GM18511 (cell line): Measurements from ENCODE around the gene HPD.

ENCODE experiments used
- ATAC-seq: cut with Tn5 transposase; IDR thresholded peaks from one replicate; pipeline ENCODE4 v1.9.1; 2021; ENCODE audit warnings: mild to moderate bottlenecking, moderate library complexity; ENCODE audit not compliant: unreplicated experiment

The HPD gene

GRCh38 chr12:121829250-121829918, 29.3 kb downstream of the HPD start:
- ATAC-seq, result no peak

- no peak for ATAC-seq
Observed at GRCh38 chr12:121828826-121829225, 29.8 kb downstream of the HPD start.

GRCh38 chr12:121828306-121828705, 30.4 kb downstream of the HPD start:
- no peak for ATAC-seq

- no peak for ATAC-seq
Observed at GRCh38 chr12:121827351-121828099, 31.1 kb downstream of the HPD start.

GRCh38 chr12:121826318-121827150, 32.1 kb downstream of the HPD start:
- ATAC-seq, result no peak

GRCh38 chr12:121825041-121825523, 33.6 kb downstream of the HPD start:
- ATAC-seq, result no peak

- no peak for ATAC-seq
Observed at GRCh38 chr12:121823727-121824115, 34.9 kb downstream of the HPD start.

GRCh38 chr12:121823101-121823726, 35.4 kb downstream of the HPD start:
- ATAC-seq, result no peak

- no peak for ATAC-seq
Observed at GRCh38 chr12:121822393-121823100, 36.1 kb downstream of the HPD start.

- ATAC-seq, result no peak
Observed at GRCh38 chr12:121820056-121820455, 38.6 kb downstream of the HPD start.

GRCh38 chr12:121819212-121819949, 39.3 kb downstream of the HPD start:
- ATAC-seq, result no peak

GRCh38 chr12:121817648-121818043, 41.0 kb downstream of the HPD start:
- no peak for ATAC-seq

- no peak for ATAC-seq
Observed at GRCh38 chr12:121816925-121817647, 41.6 kb downstream of the HPD start.

GRCh38 chr12:121815263-121815662, 43.4 kb downstream of the HPD start:
- no peak for ATAC-seq

- ATAC-seq, result no peak
Observed at GRCh38 chr12:121814429-121815119, 44.1 kb downstream of the HPD start.

GRCh38 chr12:121813951-121814350, 44.7 kb downstream of the HPD start:
- no peak for ATAC-seq

GRCh38 chr12:121812921-121813896, 45.5 kb downstream of the HPD start:
- no peak for ATAC-seq
